ENCODE measurements around the gene HOXA6. TPM values are rescaled to one million over a fixed set of nuclear protein-coding genes. Genes with fewer than 3 reads are reported as not detected.

The HOXA6 gene
- total RNA-seq, 1 donor from 2014 or later = not detected

- no peak for DNase-seq
Observed at GRCh38 chr7:27184337-27185012, 36.9 kb upstream of the HOXA6 start.

DNA sequence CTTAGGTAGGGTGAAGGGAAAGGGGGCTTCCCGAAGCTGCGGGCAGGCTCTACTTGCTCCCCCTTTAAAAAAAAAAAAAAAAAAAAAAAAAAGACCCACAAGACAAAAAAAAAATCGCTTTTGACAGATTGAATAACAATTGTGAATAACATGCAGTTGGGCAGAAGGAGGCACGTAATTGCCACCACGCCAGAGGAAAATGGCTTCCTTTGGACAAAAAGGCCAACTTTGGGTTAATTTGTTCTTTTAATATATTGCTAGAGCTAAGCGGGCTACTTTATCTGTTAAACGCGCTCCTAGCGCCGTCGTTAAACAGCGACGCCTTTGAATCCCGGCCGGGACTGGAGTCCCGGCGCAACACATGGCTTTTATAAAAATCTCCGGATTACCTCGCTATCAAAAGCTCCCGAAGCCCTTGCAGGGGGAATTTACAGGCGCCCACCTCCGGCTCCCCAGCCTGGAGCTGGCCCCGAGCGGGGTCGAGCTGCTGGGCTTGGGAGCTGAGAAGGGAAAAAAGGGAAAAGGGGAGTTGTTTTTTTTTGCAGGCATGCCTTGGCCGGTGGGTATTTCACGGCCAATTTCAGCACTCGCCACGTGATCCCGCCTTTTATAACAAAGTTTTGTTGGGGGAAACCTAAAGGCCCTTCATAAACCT lies 36.2 kb upstream of the HOXA6 start:
- no peak for DNase-seq

GRCh38 chr7:27182861-27183681 lies 35.5 kb upstream of the HOXA6 start:
- DNase-seq = no peak

DNA sequence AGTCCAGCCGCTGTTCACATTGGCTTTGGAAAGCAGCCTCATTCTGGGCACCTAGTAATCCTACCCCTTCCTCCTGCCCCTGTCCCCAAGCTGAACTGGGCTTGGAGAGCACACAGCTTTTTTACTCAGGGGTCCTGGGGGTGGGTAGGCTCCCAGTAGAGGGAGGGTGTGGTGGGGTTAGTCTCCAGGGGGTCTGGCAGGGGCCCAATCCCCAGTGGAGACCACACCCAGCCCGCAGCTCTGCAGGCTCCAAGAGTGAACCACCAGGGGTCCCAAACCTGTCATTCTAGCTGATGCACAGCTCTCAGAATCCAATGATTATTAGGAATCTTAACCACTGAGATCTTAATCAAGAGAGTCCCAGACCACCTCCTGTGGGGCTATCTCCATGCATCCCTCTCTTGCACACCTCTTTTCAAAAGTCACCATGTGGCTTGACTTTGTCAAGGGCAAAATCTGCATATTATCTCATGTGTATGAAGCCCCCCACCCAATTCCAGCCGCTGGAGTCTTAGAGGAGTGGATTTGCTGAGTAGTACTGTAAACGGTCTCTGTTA lies 34.8 kb upstream of the HOXA6 start:
- no peak for DNase-seq

DNA sequence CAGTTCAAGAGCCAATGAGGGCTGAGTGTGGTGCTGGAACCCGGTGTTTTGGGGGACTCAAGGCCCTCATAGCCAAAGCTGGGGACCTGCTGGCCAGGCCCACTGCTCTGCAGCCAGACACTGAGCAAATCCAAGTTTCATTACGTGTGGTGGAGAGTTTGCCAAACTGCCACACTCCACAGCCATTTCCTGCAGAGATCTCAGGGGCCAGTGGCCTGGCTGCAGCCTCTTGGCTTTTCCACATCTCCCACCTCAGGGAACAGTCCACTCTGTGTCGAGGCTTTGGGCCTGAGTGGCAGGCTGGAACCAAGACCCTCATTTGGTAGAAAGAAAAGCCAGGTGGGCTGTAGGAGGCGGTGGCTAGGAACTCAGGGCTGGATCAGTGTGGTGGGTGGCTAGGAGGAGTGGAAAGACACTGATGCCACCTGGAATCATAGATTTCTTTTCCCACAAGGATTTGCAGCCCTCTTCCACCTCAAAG lies 34.3 kb upstream of the HOXA6 start:
- no peak for DNase-seq

DNA sequence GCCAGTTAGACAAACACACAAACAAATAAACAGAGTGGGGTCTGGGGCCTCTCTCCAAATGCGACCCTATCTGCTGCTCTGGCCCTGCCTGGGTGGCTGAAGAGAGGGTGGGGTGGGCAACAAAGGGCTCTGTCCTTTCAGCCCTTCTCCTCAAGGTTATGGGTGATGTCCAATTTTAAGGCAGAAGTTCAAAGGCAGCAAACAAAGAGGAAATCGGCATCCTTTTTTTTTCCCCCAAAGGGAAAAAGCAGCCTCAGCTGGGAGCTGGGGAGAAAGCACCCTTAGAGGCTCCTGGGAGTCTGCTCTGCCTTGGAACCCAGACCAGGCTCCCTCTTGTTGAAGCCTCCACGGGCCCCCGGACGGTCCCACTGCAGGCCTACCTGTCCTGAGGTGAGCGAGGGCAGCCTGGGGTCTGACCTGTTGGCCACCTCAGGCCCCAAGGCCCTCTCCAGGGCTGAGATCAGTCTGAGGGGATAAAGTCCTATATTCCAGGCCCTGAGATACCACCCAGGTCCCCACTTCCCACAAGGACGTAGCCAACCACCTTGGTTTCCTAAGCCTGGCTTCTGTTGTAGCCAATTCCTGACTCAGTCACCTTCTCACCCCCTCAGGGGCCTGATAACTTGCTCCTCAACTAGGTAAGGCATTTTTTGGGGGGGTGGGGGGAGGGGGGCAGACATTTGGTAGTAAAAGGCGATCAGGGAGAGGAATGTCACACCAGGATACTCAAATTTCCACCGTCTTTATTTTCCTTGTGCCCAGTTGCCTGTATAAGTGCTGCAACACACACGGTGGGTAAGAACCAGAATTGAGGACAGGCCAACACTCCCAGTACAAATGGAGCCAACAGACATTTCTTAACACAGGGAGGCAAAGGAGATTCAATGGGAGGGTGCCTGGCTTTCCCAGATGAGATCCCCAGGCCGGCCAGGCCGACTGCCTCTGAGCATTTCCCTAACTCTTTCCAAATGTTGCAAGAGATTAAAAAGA lies 33.2 kb upstream of the HOXA6 start:
- no peak for DNase-seq

DNA sequence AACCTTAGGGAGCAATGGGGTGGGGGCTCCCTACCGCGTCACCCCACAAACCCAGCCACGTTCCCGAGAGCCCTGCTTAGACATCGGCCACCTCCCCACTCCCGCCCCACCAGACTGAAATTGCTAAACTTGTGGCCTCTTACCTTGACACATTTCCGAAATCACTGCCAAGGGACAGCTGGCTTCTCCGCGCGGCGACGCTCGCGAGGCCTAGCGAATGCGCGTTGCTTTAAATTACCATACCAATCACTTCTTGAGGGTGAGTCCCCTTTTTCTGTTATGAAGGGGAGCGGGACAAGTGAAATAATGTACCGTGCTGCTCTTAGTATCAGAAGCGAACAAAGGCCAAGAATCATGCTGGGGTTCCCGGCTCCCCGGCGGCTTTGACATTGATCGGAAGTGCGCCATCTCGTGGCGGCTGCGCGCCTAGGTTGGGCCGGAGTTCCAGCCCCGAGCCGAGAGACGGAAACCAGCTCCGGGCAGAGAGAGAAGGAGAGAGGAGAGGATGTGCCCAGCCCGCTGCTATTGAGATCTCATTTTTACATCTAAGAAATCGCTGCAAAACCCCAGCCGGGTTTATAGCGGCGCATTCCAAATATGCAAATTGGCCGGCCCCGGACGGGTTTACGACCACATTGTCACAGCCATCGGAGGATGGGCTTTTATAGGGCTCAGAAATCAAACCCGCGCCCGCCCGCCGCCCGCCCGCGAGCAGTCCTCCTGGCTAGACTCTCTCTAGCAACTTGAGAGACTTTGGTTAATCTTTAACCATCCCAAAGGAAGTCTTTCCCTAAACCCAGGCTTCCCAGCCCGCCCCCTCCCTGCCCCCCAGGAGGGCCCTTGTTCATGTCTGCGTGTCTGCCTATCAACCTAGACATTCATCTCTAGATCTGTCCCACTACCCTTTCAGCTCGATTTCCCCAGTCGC lies 32.2 kb upstream of the HOXA6 start:
- no peak for DNase-seq

DNA sequence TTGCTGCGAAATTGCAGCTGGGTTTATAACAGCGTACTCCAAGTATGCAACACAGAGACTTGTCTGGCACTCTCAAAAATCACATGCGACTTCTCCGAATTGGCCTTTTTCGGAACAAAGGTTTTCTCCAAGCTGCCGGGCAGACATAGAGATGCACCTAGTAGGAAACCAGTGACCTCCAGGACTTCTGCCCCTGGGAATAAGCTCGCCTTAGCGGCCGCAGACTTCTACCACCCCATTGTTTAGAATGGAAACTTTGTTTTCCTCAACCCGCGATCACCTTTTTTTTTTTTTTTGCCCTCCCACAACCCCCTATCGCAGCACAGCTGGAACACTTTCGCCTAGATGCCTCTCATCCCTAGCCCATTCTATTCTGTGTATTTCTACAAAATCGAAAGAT lies 31.5 kb upstream of the HOXA6 start:
- no peak for DNase-seq

- DNase-seq = no peak
Observed at GRCh38 chr7:27178366-27178765, 30.8 kb upstream of the HOXA6 start.

- DNase-seq = no peak
Observed at GRCh38 chr7:27177795-27178320, 30.3 kb upstream of the HOXA6 start.

DNA sequence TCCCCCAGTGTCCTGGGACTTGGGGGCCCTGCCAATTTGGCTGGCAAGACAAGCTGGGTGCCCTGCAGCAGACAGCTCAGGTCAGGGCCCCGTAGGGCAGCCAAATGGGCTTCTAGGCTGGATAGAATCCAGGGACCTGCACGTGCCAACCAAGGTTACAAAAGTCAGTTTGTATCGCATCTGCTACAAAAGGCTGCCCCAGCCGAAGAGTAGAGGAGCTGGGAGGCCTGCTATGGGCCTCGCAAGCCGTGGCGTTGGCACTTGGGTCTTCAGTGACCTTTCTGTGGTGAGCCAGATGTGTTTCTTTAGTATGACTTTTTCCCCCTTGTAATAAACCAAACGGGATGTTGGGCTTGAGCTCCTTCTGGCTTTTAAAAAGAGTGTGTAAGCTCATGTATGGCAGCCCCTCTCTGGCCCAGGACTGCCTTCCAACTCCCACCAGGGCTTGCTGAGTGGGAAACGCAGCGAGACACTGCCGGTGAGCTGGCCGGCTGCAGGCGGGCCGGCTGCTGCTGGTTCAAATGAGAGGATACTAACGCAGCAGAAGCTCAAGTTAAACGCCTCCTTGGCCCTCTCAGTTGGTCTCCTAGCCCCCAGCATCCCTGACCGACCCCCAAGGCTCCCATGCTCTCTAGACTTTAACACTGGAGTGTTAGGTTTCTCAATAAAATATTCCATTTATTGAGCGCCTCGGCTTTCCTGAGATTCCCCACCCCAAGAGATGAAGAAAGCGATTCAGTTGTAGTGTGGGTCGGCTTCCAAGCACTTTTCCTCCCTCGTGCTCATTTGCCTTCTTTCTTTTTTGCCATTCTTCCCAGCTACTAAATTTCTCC lies 29.6 kb upstream of the HOXA6 start:
- DNase-seq = no peak

- no peak for DNase-seq
Observed at GRCh38 chr7:27176524-27176845, 28.9 kb upstream of the HOXA6 start.

DNA sequence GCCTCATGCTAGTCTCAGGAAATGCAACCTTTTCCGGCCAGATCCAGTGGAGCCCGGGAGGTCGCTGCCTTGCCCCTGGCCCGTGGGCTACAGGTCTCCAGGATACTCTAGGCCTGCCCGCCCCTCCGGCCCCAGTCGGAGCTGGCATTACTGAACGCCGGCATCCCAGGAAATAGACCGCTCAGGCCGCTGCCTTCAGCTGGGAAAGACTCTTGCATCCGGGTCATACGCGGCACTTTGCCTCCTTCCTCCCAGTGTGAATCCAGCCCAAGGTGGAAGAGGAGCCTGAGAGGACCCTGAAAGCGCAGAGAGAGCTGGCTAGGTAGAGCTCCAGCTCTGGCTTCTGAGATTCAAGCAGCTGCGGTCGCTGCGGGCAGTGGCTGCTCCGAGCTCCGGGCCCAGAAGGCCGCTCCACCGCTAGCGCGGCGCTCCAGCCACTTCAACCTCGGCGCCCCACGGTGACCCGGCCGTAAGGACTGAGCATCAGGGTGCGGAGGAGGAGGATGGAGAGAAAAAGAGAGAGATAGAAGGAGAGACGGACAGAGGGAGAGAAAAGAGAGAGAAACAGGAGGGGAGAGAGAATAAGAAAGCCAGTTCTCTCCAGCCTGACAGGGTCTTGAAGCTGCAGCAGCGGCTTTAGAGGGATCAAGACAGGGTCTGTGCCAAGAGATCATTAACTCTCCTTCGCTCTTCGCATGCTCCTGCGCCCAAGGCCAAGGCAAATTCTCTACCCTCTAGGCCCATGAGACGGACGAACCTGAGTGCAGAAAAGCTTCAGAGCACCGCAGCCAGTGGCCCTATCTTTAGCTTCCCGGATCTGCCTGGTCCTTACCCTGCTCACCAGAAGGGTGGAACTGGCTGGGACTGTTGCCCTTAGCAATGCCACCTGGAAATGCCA lies 28.3 kb upstream of the HOXA6 start:
- DNase-seq = no peak

DNA sequence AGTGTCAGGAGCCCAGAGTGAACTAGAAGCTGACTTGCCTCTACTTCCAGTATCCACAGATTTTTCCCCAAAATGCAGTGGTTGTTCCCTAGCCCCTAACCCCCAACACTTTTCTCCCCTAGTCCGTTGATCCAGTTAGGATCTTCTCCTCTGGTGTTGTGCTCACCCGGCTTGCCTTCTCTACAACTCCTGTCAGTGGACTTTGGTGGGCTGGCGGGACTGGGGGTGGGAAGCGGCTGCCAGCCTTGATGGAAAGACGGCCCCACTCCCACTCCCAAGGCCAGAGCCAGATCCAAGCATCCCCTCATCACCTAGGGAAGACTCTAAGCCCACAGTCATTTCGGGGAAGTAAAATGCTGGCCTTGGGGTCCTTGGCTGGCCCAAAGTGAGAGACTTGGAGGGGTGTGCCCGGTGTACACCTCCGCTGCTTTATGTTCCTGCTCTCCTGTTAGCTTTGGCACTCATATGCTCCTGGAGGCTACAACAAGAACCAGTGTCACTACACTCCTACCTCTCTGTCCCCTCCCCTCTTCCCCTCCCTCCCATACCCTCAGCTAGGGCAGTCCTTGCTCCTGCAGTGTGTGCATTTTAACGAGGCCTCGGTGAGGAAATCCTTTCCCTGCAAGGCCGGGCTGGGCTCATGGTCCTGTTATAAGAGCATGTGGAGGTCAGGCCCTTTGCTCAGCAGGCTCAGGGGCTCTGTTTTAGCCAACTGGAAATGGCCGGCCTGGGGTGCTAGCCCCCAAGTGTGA lies 27.5 kb upstream of the HOXA6 start:
- DNase-seq = no peak

DNA sequence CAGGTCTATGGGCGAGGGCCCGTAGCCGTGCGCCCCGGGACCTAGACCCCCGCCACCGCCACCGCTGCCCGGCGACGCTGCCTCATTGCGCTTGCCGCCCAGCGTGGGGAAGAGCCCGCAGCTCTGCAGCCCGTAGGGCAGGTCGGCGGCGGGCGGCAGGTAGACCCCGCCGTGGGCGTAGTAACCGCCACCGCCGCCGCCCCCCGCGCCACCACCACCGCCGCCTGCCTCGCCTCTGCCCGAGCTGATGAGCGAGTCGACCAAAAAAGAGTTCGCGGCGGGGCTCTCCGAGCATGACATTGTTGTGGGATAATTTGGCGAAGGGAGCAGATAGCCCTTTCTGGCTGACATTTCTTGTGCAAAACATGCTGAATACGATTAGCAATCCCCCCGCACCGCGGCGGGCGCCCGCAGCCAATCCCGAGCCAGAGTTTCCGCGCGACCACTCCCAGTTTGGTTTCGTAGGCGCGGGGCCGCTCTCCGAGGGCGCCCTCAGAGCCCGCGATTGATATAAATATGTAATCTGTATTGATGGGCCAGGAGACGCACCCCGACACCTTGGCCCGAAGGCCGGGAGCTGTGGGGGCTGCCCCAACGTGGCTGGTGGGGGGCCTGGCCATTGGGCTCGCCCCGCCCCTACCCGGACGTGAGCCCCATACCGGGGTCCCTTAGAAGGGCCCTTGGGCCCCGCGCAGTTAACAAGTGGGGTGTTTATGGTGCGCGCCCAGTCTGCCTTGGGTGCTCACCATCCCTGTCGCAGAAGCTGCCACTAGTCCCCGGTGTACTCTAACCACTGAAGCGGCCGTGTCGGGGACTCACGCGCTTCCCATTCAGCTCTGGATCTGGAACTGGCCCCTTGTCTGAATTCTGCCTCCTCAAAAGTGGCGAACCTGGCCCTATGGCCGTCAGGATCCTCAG lies 26.6 kb upstream of the HOXA6 start, which contains the start of gene HOXA10:
HOXA10 (minus strand) TSS at position 365 of the 918 bp plus-strand sequence; CDS start at position 351, 14 bp downstream.
- DNase-seq = no peak

DNA sequence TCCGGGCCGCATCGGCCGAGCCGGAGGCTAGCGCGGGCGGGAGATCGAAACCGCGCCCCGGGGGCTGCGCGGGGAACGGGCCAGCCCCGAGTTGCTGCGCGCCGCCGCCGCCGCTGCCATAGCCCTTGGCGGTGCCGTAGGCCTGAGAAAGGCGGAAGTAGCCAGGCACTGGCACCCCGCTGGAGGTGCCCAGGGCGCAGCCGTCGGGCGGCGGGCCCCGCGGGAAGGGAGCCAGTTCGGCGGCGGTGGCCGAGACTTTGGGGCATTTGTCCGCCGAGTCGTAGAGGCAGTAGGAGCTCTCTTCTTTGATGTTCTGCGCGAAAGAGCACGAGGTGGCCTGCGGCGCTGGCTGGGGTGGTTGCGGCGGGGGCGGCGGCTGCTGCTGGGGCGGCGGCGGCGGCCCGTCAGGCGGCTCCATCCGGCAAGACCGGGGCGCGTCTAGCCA lies 26.0 kb upstream of the HOXA6 start:
- no peak for DNase-seq
